Gastrocnemius medialis (tissue), 4 donors: ENCODE measurements around the gene ELOA.

Source experiments
- CTCF ChIP-seq, 5 experiments: fragments of 450-650 bp in 3 of 5; fragments of 200-600 bp in 2 of 5; sonication (generic) in 2 of 5; IDR thresholded peaks in 4 of 5; conservative IDR thresholded peaks in 1 of 5; 1 replicate in 4 of 5; 2 replicates in 1 of 5; pipeline ENCODE4 v1.5.1; 2016 to 2019; ENCODE audit warnings: antibody characterized with exemption in 5 of 5, mild to moderate bottlenecking in 3 of 5, moderate library complexity in 3 of 5
- POLR2A ChIP-seq, 2 donors: fragments of 450-650 bp; IDR thresholded peaks; one replicate each; pipeline ENCODE4 v1.6.1; 2017; ENCODE audit warnings: antibody characterized with exemption in 2 of 2, mild to moderate bottlenecking in 2 of 2, moderate library complexity in 2 of 2

- TF ChIP-seq CTCF (IDR thresholded peaks at IDR 0.05 in 4 of 5, conservative IDR thresholded peaks at IDR 0.05 in 1 of 5) (no peak), POLR2A (IDR thresholded peaks at IDR 0.05) (no peak)
Observed at GRCh38 chr1:23793861-23794731, 50.8 kb downstream of the ELOA start.
